ENCODE results near the gene IMPDH1.

The IMPDH1 gene

GRCh38 chr7:128404886-128405470, 4.8 kb downstream of the IMPDH1 start:
- DNase-seq, result no peak

- DNase-seq, result no peak
These were observed 5.6 kb downstream of the IMPDH1 start for GRCh38 chr7:128404143-128404681.

GRCh38 chr7:128403676-128404075, 6.1 kb downstream of the IMPDH1 start:
- DNase-seq, result no peak

GRCh38 chr7:128402356-128402755, 7.4 kb downstream of the IMPDH1 start:
- no peak for DNase-seq

- DNase-seq, result no peak
These were observed 9.2 kb downstream of the IMPDH1 start for GRCh38 chr7:128400566-128400965.

- no peak for DNase-seq
These were observed 9.8 kb downstream of the IMPDH1 start for GRCh38 chr7:128399991-128400390.

- DNase-seq, result no peak
These were observed 11.0 kb downstream of the IMPDH1 start for GRCh38 chr7:128398841-128399135.

- no peak for DNase-seq
These were observed 11.6 kb downstream of the IMPDH1 start for GRCh38 chr7:128398016-128398840.

- DNase-seq, result no peak
These were observed 13.4 kb downstream of the IMPDH1 start for GRCh38 chr7:128396357-128396756.

- DNase-seq, result no peak
These were observed 14.0 kb downstream of the IMPDH1 start for GRCh38 chr7:128395748-128396147.

- no peak for DNase-seq
These were observed 14.8 kb downstream of the IMPDH1 start for GRCh38 chr7:128394904-128395496.

- DNase-seq, result no peak
These were observed 16.1 kb downstream of the IMPDH1 start for GRCh38 chr7:128393526-128394330.

- no peak for DNase-seq
These were observed 17.1 kb downstream of the IMPDH1 start for GRCh38 chr7:128392446-128393327.

GRCh38 chr7:128391805-128392204, 18.0 kb downstream of the IMPDH1 start:
- no peak for DNase-seq

GRCh38 chr7:128390871-128391565, 18.8 kb downstream of the IMPDH1 start:
- no peak for DNase-seq

GRCh38 chr7:128389618-128390329, 20.0 kb downstream of the IMPDH1 start:
- DNase-seq, result peak; percentile 41

- no peak for DNase-seq
These were observed 20.6 kb downstream of the IMPDH1 start for GRCh38 chr7:128389085-128389617.

- DNase-seq, result no peak
These were observed 21.7 kb downstream of the IMPDH1 start for GRCh38 chr7:128388145-128388485.

- DNase-seq, result peak; percentile 41
These were observed 22.3 kb downstream of the IMPDH1 start for GRCh38 chr7:128387216-128388144.
